ENCODE data around the gene EPHA3.

Gene EPHA3

GRCh38 chr3:89164774-89165173, 57.4 kb downstream of the EPHA3 start:
- no peaks in the 10 kb centered on the region for H3K36me3 ChIP-seq (ENCODE audit: insufficient read depth, low read length)
- no peak overlapping the region for H3K9ac ChIP-seq (ENCODE audit: low read depth, low read length, poor library complexity, severe bottlenecking)
- no peaks in the 10 kb centered on the region for H3K79me2 ChIP-seq (ENCODE audit: insufficient read depth, low read length)
- H3K4me3 ChIP-seq (ENCODE audit: low read length, poor library complexity, severe bottlenecking), result no peak overlapping the region
- H3K4me1 ChIP-seq (ENCODE audit: insufficient read depth, low read length, poor library complexity, severe bottlenecking), result no peaks in the 10 kb centered on the region
- no peaks in the 10 kb centered on the region for H3K27me3 ChIP-seq (ENCODE audit: insufficient read depth, low read length, poor library complexity, severe bottlenecking)
- H3K9me2 ChIP-seq (replicated peaks; ENCODE audit: low read depth, low read length), result no peaks in the 10 kb centered on the region
- no peak overlapping the region for H2AFZ ChIP-seq (ENCODE audit: low read length)
- no peaks in the 10 kb centered on the region for H3K9me3 ChIP-seq (ENCODE audit: insufficient read depth, low read depth, low read length)
- TF ChIP-seq CTCF (conservative IDR thresholded peaks at IDR 0.05; ENCODE audit: low read length), result no peak
- TF ChIP-seq EZH2phosphoT487 (IDR thresholded peaks at IDR 0.05; ENCODE audit: borderline replicate concordance), result no peak
- H4K20me1 ChIP-seq (ENCODE audit: insufficient read depth, low read length, poor library complexity, severe bottlenecking), result no peaks in the 10 kb centered on the region
- no peak overlapping the region for H3K4me2 ChIP-seq (ENCODE audit: low read depth, low read length, poor library complexity, severe bottlenecking)
- no peaks in the 10 kb centered on the region for H3F3A ChIP-seq (ENCODE audit: low read depth)

- Histone ChIP-seq H3K79me2 (ENCODE audit: insufficient read depth, low read length) (no peaks in the 10 kb centered on the region), H3F3A (ENCODE audit: low read depth) (no peaks in the 10 kb centered on the region), H3K4me3 (ENCODE audit: low read length, poor library complexity, severe bottlenecking) (no peak overlapping the region), H3K9ac (ENCODE audit: low read depth, low read length, poor library complexity, severe bottlenecking) (no peak overlapping the region), H3K4me1 (ENCODE audit: insufficient read depth, low read length, poor library complexity, severe bottlenecking) (no peaks in the 10 kb centered on the region), H3K27me3 (ENCODE audit: insufficient read depth, low read length, poor library complexity, severe bottlenecking) (no peaks in the 10 kb centered on the region), H3K36me3 (ENCODE audit: insufficient read depth, low read length) (no peaks in the 10 kb centered on the region), H4K20me1 (ENCODE audit: insufficient read depth, low read length, poor library complexity, severe bottlenecking) (no peaks in the 10 kb centered on the region), H2AFZ (ENCODE audit: low read length) (no peak overlapping the region), H3K9me3 (ENCODE audit: insufficient read depth, low read depth, low read length) (no peaks in the 10 kb centered on the region), H3K9me2 (replicated peaks; ENCODE audit: low read depth, low read length) (no peaks in the 10 kb centered on the region), H3K4me2 (ENCODE audit: low read depth, low read length, poor library complexity, severe bottlenecking) (no peak overlapping the region)
- TF ChIP-seq CTCF (conservative IDR thresholded peaks at IDR 0.05; ENCODE audit: low read length) (no peak), EZH2phosphoT487 (IDR thresholded peaks at IDR 0.05; ENCODE audit: borderline replicate concordance) (no peak)
Observed at GRCh38 chr3:89165636-89166263, 58.3 kb downstream of the EPHA3 start.

- Histone ChIP-seq H3K36me3 (ENCODE audit: insufficient read depth, low read length) (no peaks in the 10 kb centered on the region), H3K27me3 (ENCODE audit: insufficient read depth, low read length, poor library complexity, severe bottlenecking) (no peaks in the 10 kb centered on the region), H4K20me1 (ENCODE audit: insufficient read depth, low read length, poor library complexity, severe bottlenecking) (no peaks in the 10 kb centered on the region), H2AFZ (ENCODE audit: low read length) (no peak overlapping the region), H3K9me3 (ENCODE audit: insufficient read depth, low read depth, low read length) (no peaks in the 10 kb centered on the region), H3K79me2 (ENCODE audit: insufficient read depth, low read length) (no peaks in the 10 kb centered on the region), H3K4me1 (ENCODE audit: insufficient read depth, low read length, poor library complexity, severe bottlenecking) (no peaks in the 10 kb centered on the region), H3K4me2 (ENCODE audit: low read depth, low read length, poor library complexity, severe bottlenecking) (no peak overlapping the region), H3K9ac (ENCODE audit: low read depth, low read length, poor library complexity, severe bottlenecking) (no peak overlapping the region), H3K9me2 (replicated peaks; ENCODE audit: low read depth, low read length) (no peaks in the 10 kb centered on the region), H3K4me3 (ENCODE audit: low read length, poor library complexity, severe bottlenecking) (no peak overlapping the region), H3F3A (ENCODE audit: low read depth) (no peaks in the 10 kb centered on the region)
- TF ChIP-seq CTCF (conservative IDR thresholded peaks at IDR 0.05; ENCODE audit: low read length), result no peak
- no peak for TF ChIP-seq EZH2phosphoT487 (IDR thresholded peaks at IDR 0.05; ENCODE audit: borderline replicate concordance)
Observed at GRCh38 chr3:89171687-89172545, 64.5 kb downstream of the EPHA3 start.
